Erythroblast (primary cell): ENCODE measurements around the gene COPZ1.

ENCODE experiments used
- GATA1 ChIP-seq: IDR thresholded peaks from 2 replicates; pipeline ENCODE4 v1.6.1; 2011; ENCODE audit warnings: low read depth, mild to moderate bottlenecking, control low read depth, low read length, moderate library complexity
- POLR2A ChIP-seq: IDR thresholded peaks from 2 replicates; pipeline ENCODE4 v1.6.1; 2011; ENCODE audit warnings: mild to moderate bottlenecking, low read length

GRCh38 chr12:54333420-54334034 is 8.6 kb downstream of the COPZ1 start:
- no peak for TF ChIP-seq POLR2A
- no peak for TF ChIP-seq GATA1
